Measurements from ENCODE around the gene TARS3.

Gene TARS3

GRCh38 chr15:101617390-101617965 is 106.8 kb downstream of the TARS3 start:
- Histone ChIP-seq H3K4me1 (no peaks in the 10 kb centered on the region), H3K9ac (no peak overlapping the region), H3K4me3 (ENCODE audit: low read depth, low read length) (no peak overlapping the region), H3K27ac (no peak overlapping the region), H3K9me3 (ENCODE audit: control insufficient read depth, low read length) (no peaks in the 10 kb centered on the region), H3K79me2 (no peaks in the 10 kb centered on the region), H2AFZ (no peak overlapping the region), H3K27me3 (ENCODE audit: control insufficient read depth, insufficient read depth, low read length) (no peaks in the 10 kb centered on the region), H3K4me2 (ENCODE audit: low read length) (no peak overlapping the region), H3K36me3 (ENCODE audit: control insufficient read depth, insufficient read depth, low read length) (no peaks in the 10 kb centered on the region)
- TF ChIP-seq CTCF (IDR thresholded peaks at IDR 0.05): no peak

- Histone ChIP-seq H3K27me3 (ENCODE audit: control insufficient read depth, insufficient read depth, low read length) (no peaks in the 10 kb centered on the region), H3K4me1 (no peaks in the 10 kb centered on the region), H3K4me2 (ENCODE audit: low read length) (no peak overlapping the region), H3K9me3 (ENCODE audit: control insufficient read depth, low read length) (no peaks in the 10 kb centered on the region), H3K36me3 (ENCODE audit: control insufficient read depth, insufficient read depth, low read length) (no peaks in the 10 kb centered on the region), H3K4me3 (ENCODE audit: low read depth, low read length) (no peak overlapping the region), H3K9ac (no peak overlapping the region), H2AFZ (no peak overlapping the region), H3K79me2 (no peaks in the 10 kb centered on the region), H3K27ac (no peak overlapping the region)
- no peak for TF ChIP-seq CTCF (IDR thresholded peaks at IDR 0.05)
Observed at GRCh38 chr15:101615986-101616848, 108.1 kb downstream of the TARS3 start.

GRCh38 chr15:101615414-101615985 is 108.8 kb downstream of the TARS3 start:
- H3K4me2 ChIP-seq (ENCODE audit: low read length): no peak overlapping the region
- no peaks in the 10 kb centered on the region for H3K27me3 ChIP-seq (ENCODE audit: control insufficient read depth, insufficient read depth, low read length)
- H3K9me3 ChIP-seq (ENCODE audit: control insufficient read depth, low read length): no peaks in the 10 kb centered on the region
- H3K27ac ChIP-seq: no peak overlapping the region
- H3K4me1 ChIP-seq: no peaks in the 10 kb centered on the region
- TF ChIP-seq CTCF (IDR thresholded peaks at IDR 0.05): no peak
- H2AFZ ChIP-seq: no peak overlapping the region
- no peaks in the 10 kb centered on the region for H3K79me2 ChIP-seq
- H3K36me3 ChIP-seq (ENCODE audit: control insufficient read depth, insufficient read depth, low read length): no peaks in the 10 kb centered on the region
- H3K4me3 ChIP-seq (ENCODE audit: low read depth, low read length): no peak overlapping the region
- no peak overlapping the region for H3K9ac ChIP-seq

- Histone ChIP-seq H3K9ac (no peak overlapping the region), H2AFZ (no peak overlapping the region), H3K4me3 (ENCODE audit: low read depth, low read length) (no peak overlapping the region), H3K27me3 (ENCODE audit: control insufficient read depth, insufficient read depth, low read length) (no peaks in the 10 kb centered on the region), H3K79me2 (no peaks in the 10 kb centered on the region), H3K27ac (no peak overlapping the region), H3K9me3 (ENCODE audit: control insufficient read depth, low read length) (no peaks in the 10 kb centered on the region), H3K4me2 (ENCODE audit: low read length) (no peak overlapping the region), H3K4me1 (no peaks in the 10 kb centered on the region), H3K36me3 (ENCODE audit: control insufficient read depth, insufficient read depth, low read length) (no peaks in the 10 kb centered on the region)
- TF ChIP-seq CTCF (IDR thresholded peaks at IDR 0.05): no peak
Observed at GRCh38 chr15:101614761-101615160, 109.5 kb downstream of the TARS3 start.

Data from parathyroid adenoma (tissue), 2 donors.